ENCODE data around the gene ADCY9.

DNA sequence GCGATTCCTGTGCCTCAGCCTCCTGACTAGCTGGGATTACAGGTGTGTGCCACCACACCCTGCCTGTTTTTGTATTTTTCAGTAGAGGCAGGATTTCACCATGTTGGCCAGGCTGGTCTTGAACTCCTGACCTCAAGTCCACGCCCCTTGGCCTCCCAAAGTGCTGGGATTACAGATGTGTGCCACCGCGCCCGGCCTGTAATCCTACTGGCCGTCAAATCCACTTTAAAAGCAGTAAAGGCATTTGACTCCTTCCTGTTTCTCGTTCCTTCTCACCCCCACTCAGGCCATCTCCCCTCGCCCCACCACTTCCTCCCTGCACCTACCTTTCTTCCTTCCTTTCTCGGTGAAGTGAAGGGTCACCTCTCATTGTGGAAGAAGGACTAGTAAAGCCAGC lies 166.3 kb downstream of the ADCY9 start:
- TF ChIP-seq CTCF (IDR thresholded peaks at IDR 0.05), result no peak
- TF ChIP-seq POLR2A (IDR thresholded peaks at IDR 0.05), result no peak
- TF ChIP-seq POLR2AphosphoS5 (IDR thresholded peaks at IDR 0.05), result no peak

Measured in breast epithelium (tissue), 3 donors.